Brain microvascular endothelial cell (primary cell): Measurements from ENCODE around the gene OR10H3.

Experiments used
- DNase-seq: peaks from one replicate; pipeline ENCODE4 v3.0.0-alpha.2; 2020
- H3K27ac ChIP-seq: fragments of 250-450 bp; sonication (Bioruptor Pico); 2 replicates; pipeline ENCODE4 v1.5.1; 2020; ENCODE audit warnings: mild to moderate bottlenecking, moderate library complexity
- H3K27me3 ChIP-seq: fragments of 250-450 bp; sonication (Bioruptor Pico); replicated peaks from 2 replicates; pipeline ENCODE4 v1.5.1; 2020; ENCODE audit warnings: mild to moderate bottlenecking
- H3K36me3 ChIP-seq: fragments of 250-450 bp; sonication (Bioruptor Pico); replicated peaks from 2 replicates; pipeline ENCODE4 v1.5.1; 2020; ENCODE audit warnings: mild to moderate bottlenecking
- H3K4me3 ChIP-seq: 2 replicates; pipeline ENCODE4 v1.5.1; 2011; ENCODE audit warnings: low read depth, mild to moderate bottlenecking, control low read depth, low read length, moderate library complexity
- CTCF ChIP-seq: IDR thresholded peaks from 2 replicates; pipeline ENCODE4 v1.5.1; 2011; ENCODE audit warnings: low read depth, mild to moderate bottlenecking, moderate library complexity, low read length, control low read depth, inconsistent platforms; ENCODE audit errors: missing control alignments
- in situ Hi-C: cut with HindIII; loops from 2 replicates; pipeline ENCODE4 v1.10.0; 2017; ENCODE audit warnings: low sequenced_read_pairs, low pct_ligation_motif_present

OR10H3 gene

DNA sequence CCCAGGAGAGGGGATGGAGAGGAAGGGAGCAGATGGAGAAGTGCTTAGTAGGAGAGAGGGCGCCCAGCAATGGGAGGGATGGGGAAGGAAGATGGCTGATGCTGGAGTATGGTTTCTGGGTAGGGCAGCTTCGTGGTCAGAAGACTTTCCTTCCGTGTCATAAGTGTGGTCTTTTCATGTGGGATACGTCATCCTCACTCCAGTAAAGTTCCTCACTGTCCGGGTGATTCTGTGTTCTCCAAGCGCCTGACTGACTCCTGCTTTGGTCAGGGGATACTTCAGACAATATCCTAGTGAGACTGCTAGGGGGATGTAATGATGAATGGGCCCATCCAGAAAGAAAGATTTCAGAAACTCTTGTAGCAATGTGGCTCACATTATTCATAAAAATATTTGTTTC, 3.9 kb upstream of the OR10H3 start:
- Histone ChIP-seq H3K27ac (no peak overlapping the region), H3K27me3 (no peaks in the 10 kb centered on the region), H3K36me3 (no peaks in the 10 kb centered on the region), H3K4me3 (no peak overlapping the region)
- in situ Hi-C loops = no loop called here
- no peak for TF ChIP-seq CTCF
- DNase-seq = no peak

- Histone ChIP-seq H3K27ac (no peak overlapping the region), H3K36me3 (no peaks in the 10 kb centered on the region), H3K27me3 (no peaks in the 10 kb centered on the region), H3K4me3 (no peak overlapping the region)
- DNase-seq = no peak
- TF ChIP-seq CTCF = no peak
- in situ Hi-C loops = no loop called here
Observed at GRCh38 chr19:15740785-15741184, 3.0 kb downstream of the OR10H3 start.

DNA sequence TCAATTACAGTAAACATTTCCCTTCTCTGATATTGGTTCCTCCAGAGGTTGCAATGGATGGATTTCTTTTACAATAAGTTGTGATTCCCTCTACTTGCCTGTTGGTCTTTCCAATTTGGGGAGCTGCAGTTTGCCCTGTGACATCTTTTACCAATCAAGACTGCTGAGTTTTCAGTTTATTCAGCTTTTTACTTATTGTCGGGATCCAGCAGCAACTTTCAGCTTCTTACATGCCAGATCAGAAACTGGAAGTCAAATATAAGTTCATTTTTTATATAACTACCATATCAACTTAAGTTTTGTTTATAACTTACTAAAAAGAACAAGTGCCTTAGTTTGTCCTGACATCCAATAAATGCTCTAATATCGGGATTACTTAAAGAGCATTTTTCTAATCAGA, 10.5 kb downstream of the OR10H3 start:
- Histone ChIP-seq H3K36me3 (no peaks in the 10 kb centered on the region), H3K27me3 (no peaks in the 10 kb centered on the region), H3K4me3 (no peak overlapping the region), H3K27ac (no peak overlapping the region)
- in situ Hi-C loops = no loop called here
- no peak for DNase-seq
- no peak for TF ChIP-seq CTCF

GRCh38 chr19:15758379-15758778, 20.6 kb downstream of the OR10H3 start:
- H3K36me3 ChIP-seq = no peaks in the 10 kb centered on the region
- TF ChIP-seq CTCF = no peak
- H3K27me3 ChIP-seq = no peaks in the 10 kb centered on the region
- no peak overlapping the region for H3K27ac ChIP-seq
- DNase-seq = no peak
- H3K4me3 ChIP-seq = no peak overlapping the region
- in situ Hi-C loops = no loop called here

GRCh38 chr19:15759962-15760565, 22.3 kb downstream of the OR10H3 start:
- in situ Hi-C loops = no loop called here
- no peak for DNase-seq

More at GRCh38 chr19:15759962-15760565, 22.3 kb downstream of the OR10H3 start:
- no peaks in the 10 kb centered on the region for H3K27me3 ChIP-seq
- no peak overlapping the region for H3K27ac ChIP-seq
- no peaks in the 10 kb centered on the region for H3K36me3 ChIP-seq
- TF ChIP-seq CTCF = no peak
- no peak overlapping the region for H3K4me3 ChIP-seq
